ENCODE results near the gene NUBPL. TPM values are rescaled to one million over a fixed set of nuclear protein-coding genes. Genes with fewer than 3 reads are reported as not detected.

The NUBPL gene
- total RNA-seq, 1 donor, result 12.1 TPM

GRCh38 chr14:31572955-31573354, 11.8 kb downstream of the NUBPL start:
- no peak overlapping the region for H3K4me3 ChIP-seq (ENCODE audit: low read depth, low read length)
- no peak for DNase-seq (ENCODE audit: low read depth)
- TF ChIP-seq CTCF (IDR thresholded peaks at IDR 0.05; ENCODE audit: insufficient read depth, low read depth, low read length), result no peak

GRCh38 chr14:31576949-31577348, 15.7 kb downstream of the NUBPL start:
- DNase-seq (ENCODE audit: low read depth), result no peak
- no peak overlapping the region for H3K4me3 ChIP-seq (ENCODE audit: low read depth, low read length)
- TF ChIP-seq CTCF (IDR thresholded peaks at IDR 0.05; ENCODE audit: insufficient read depth, low read depth, low read length), result no peak

DNA sequence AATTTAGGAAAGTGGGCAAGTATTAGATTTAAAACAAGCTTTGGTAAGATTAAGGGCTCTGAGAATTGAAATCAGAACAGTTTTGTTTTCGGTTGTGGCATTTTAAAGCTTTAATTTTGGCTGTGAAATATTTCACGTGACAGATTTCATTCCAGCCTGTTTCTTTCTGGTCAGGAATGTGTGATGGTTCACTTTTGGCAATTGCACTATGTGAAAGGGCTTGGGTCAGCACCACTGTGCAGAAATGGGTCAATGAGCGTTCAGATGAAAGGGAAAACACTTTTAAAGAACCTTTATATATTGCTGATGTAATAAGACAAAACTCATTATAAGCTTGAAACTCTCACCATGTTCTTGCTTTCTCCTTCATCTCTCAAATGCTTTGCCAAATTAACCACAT, 17.1 kb downstream of the NUBPL start:
- TF ChIP-seq CTCF (IDR thresholded peaks at IDR 0.05; ENCODE audit: insufficient read depth, low read depth, low read length), result no peak
- peak; percentile 14 for DNase-seq (ENCODE audit: low read depth)

GRCh38 chr14:31578792-31579501, 17.7 kb downstream of the NUBPL start:
- H3K4me3 ChIP-seq (ENCODE audit: low read depth, low read length), result no peak overlapping the region
- DNase-seq (ENCODE audit: low read depth), result no peak
- TF ChIP-seq CTCF (IDR thresholded peaks at IDR 0.05; ENCODE audit: insufficient read depth, low read depth, low read length), result no peak

More for the DNA sequence above, 17.1 kb downstream of the NUBPL start:
- H3K4me3 ChIP-seq (ENCODE audit: low read depth, low read length), result no peak overlapping the region

GRCh38 chr14:31580234-31580633, 19.0 kb downstream of the NUBPL start:
- no peak for TF ChIP-seq CTCF (IDR thresholded peaks at IDR 0.05; ENCODE audit: insufficient read depth, low read depth, low read length)
- no peak for DNase-seq (ENCODE audit: low read depth)
- no peak overlapping the region for H3K4me3 ChIP-seq (ENCODE audit: low read depth, low read length)

DNA sequence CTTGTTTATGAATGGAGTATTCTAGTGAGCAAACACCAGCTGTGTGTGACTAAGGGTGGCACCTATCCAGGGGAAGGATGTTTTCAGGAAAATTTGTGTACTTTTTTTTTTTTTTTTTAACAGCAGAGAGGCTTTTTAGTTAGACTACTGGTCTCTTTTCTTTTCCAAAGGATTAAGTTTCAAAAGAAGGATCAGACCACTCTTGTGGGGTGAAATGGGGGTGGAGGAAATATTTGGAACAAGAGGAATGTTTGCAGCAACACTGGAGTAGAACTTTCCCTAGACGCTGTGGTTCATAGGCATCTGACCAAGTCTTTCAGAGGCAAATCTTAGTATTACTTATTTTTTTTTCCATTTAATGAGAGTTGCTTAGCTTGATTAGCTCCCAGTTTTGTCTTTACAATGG, 21.1 kb downstream of the NUBPL start:
- DNase-seq (ENCODE audit: low read depth), result peak; percentile 49
- TF ChIP-seq CTCF (IDR thresholded peaks at IDR 0.05; ENCODE audit: insufficient read depth, low read depth, low read length), result no peak

More for the DNA sequence above, 21.1 kb downstream of the NUBPL start:
- no peak overlapping the region for H3K4me3 ChIP-seq (ENCODE audit: low read depth, low read length)

Measured in fibroblast of villous mesenchyme (primary cell).